ENCODE data around the gene DBT.

DNA sequence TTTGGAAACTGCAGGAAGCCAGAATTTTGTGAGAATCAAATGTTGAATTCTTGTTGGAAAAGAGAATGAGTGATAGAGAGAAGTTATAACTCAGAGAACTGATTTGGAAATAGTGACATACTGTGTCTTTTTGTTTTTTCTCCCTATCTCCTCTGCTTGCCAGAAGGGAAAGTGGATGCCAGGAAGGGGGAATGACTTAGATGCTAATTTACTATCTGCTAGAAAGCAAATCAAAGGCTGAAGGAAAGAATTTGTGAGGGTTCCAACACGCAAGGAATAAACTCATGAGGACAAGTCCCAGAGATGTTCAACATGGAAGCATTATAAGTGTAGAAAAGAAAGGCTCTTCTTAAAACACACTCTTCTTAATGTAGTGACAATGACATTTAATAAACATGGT lies 51.0 kb downstream of the DBT start:
- TF ChIP-seq, protein P1, sequence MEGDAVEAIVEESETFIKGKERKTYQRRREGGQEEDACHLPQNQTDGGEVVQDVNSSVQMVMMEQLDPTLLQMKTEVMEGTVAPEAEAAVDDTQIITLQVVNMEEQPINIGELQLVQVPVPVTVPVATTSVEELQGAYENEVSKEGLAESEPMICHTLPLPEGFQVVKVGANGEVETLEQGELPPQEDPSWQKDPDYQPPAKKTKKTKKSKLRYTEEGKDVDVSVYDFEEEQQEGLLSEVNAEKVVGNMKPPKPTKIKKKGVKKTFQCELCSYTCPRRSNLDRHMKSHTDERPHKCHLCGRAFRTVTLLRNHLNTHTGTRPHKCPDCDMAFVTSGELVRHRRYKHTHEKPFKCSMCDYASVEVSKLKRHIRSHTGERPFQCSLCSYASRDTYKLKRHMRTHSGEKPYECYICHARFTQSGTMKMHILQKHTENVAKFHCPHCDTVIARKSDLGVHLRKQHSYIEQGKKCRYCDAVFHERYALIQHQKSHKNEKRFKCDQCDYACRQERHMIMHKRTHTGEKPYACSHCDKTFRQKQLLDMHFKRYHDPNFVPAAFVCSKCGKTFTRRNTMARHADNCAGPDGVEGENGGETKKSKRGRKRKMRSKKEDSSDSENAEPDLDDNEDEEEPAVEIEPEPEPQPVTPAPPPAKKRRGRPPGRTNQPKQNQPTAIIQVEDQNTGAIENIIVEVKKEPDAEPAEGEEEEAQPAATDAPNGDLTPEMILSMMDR (IDR thresholded peaks at IDR 0.05) = no peak
- TF ChIP-seq ZFX (IDR thresholded peaks at IDR 0.05; ENCODE audit: borderline replicate concordance) = no peak

All from 22Rv1 (cell line).